H9 (cell line): Measurements from ENCODE around the gene GBP5. TPM values are rescaled to one million over a fixed set of nuclear protein-coding genes. Genes with fewer than 3 reads are reported as not detected.

ENCODE experiments used
- DNase-seq: peaks from one replicate; pipeline ENCODE4 v3.0.0-alpha.2; 2017
- H2AFZ ChIP-seq: one replicate; pipeline ENCODE4 v1.6.1; 2013; ENCODE audit warnings: mild to moderate bottlenecking, low read length, control low read depth, moderate library complexity
- H2AK5ac ChIP-seq: 2 replicates; pipeline ENCODE4 v1.6.1; 2013; ENCODE audit warnings: low read length, control low read depth, mixed read lengths; ENCODE audit not compliant: insufficient read length
- H2BK120ac ChIP-seq: one replicate; pipeline ENCODE4 v1.6.1; 2013; ENCODE audit warnings: low read depth, mild to moderate bottlenecking, low read length, control low read depth, inconsistent platforms; ENCODE audit not compliant: poor library complexity, severe bottlenecking
- H2BK12ac ChIP-seq: 2 replicates; pipeline ENCODE4 v1.6.1; 2013; ENCODE audit warnings: low read length, control low read depth, mixed read lengths, low read depth; ENCODE audit not compliant: insufficient read length
- H2BK15ac ChIP-seq: 2 replicates; pipeline ENCODE4 v1.6.1; 2013; ENCODE audit warnings: low read depth, low read length, control low read depth
- H2BK20ac ChIP-seq: one replicate; pipeline ENCODE4 v1.6.1; 2013; ENCODE audit warnings: low read depth, mild to moderate bottlenecking, low read length, control low read depth, inconsistent platforms; ENCODE audit not compliant: poor library complexity, severe bottlenecking
- H2BK5ac ChIP-seq: 2 replicates; pipeline ENCODE4 v1.6.1; 2013; ENCODE audit warnings: low read length, control low read depth, mixed read lengths; ENCODE audit not compliant: insufficient read length
- H3K14ac ChIP-seq: 2 replicates; pipeline ENCODE4 v1.6.1; 2013; ENCODE audit warnings: low read length, control low read depth; ENCODE audit not compliant: insufficient read depth
- H3K18ac ChIP-seq: 2 replicates; pipeline ENCODE4 v1.6.1; 2013; ENCODE audit warnings: low read depth, mild to moderate bottlenecking, mixed read lengths, low read length, control low read depth; ENCODE audit not compliant: insufficient read length
- H3K23ac ChIP-seq: 2 replicates; pipeline ENCODE4 v1.6.1; 2013; ENCODE audit warnings: low read length, control low read depth, mixed read lengths, low read depth; ENCODE audit not compliant: insufficient read length
- H3K23me2 ChIP-seq: 2 replicates; pipeline ENCODE4 v1.6.1; 2013; ENCODE audit warnings: low read depth, mild to moderate bottlenecking, mixed read lengths, low read length, control low read depth; ENCODE audit not compliant: insufficient read length, poor library complexity, severe bottlenecking
- H3K27ac ChIP-seq: 2 replicates; pipeline ENCODE4 v1.5.1; 2013; ENCODE audit warnings: low read length, control low read depth, mixed read lengths, low read depth; ENCODE audit not compliant: insufficient read length
- H3K27me3 ChIP-seq: 2 replicates; pipeline ENCODE4 v1.6.1; 2013; ENCODE audit warnings: low read length, control low read depth, inconsistent platforms; ENCODE audit not compliant: insufficient read depth
- H3K4ac ChIP-seq: 2 replicates; pipeline ENCODE4 v1.6.1; 2013; ENCODE audit warnings: low read depth, mild to moderate bottlenecking, control low read depth, inconsistent platforms, low read length, moderate library complexity
- H3K4me1 ChIP-seq: 2 replicates; pipeline ENCODE4 v1.6.1; 2013; ENCODE audit warnings: low read length, control low read depth, inconsistent platforms; ENCODE audit not compliant: insufficient read depth
- H3K4me2 ChIP-seq: 2 replicates; pipeline ENCODE4 v1.6.1; 2013; ENCODE audit warnings: low read length, control low read depth, mixed read lengths; ENCODE audit not compliant: insufficient read length, insufficient read depth
- H3K56ac ChIP-seq: 2 replicates; pipeline ENCODE4 v1.6.1; 2013; ENCODE audit warnings: low read depth, mild to moderate bottlenecking, mixed read lengths, low read length, control low read depth; ENCODE audit not compliant: insufficient read length
- H3K79me1 ChIP-seq: 2 replicates; pipeline ENCODE4 v1.6.1; 2013; ENCODE audit warnings: low read depth, mild to moderate bottlenecking, moderate library complexity, low read length, control low read depth, inconsistent platforms; ENCODE audit not compliant: insufficient read depth, poor library complexity, severe bottlenecking
- H3K79me2 ChIP-seq: 2 replicates; pipeline ENCODE4 v1.6.1; 2013; ENCODE audit warnings: low read length, control low read depth, inconsistent platforms; ENCODE audit not compliant: insufficient read depth
- H3K9ac ChIP-seq: 2 replicates; pipeline ENCODE4 v1.6.1; 2013; ENCODE audit warnings: low read length, control low read depth, mixed read lengths; ENCODE audit not compliant: insufficient read length; ENCODE audit errors: extremely low read depth
- H3K9me3 ChIP-seq: one replicate; pipeline ENCODE4 v1.6.1; 2013; ENCODE audit warnings: low read depth, low read length, inconsistent platforms; ENCODE audit not compliant: control insufficient read depth
- H3T11ph ChIP-seq: one replicate; pipeline ENCODE4 v1.6.1; 2013; ENCODE audit warnings: mild to moderate bottlenecking, low read length, control low read depth, inconsistent platforms
- H4K20me1 ChIP-seq: one replicate; pipeline ENCODE4 v1.6.1; 2013; ENCODE audit not compliant: control insufficient read depth, insufficient read length, insufficient read depth
- H4K5ac ChIP-seq: 2 replicates; pipeline ENCODE4 v1.6.1; 2013; ENCODE audit warnings: low read depth, mild to moderate bottlenecking, mixed read lengths, low read length, control low read depth; ENCODE audit not compliant: insufficient read length
- H4K8ac ChIP-seq: replicated peaks from 2 replicates; pipeline ENCODE4 v1.6.1; 2013; ENCODE audit warnings: low read length, control low read depth, mixed read lengths, low read depth; ENCODE audit not compliant: insufficient read length
- H4K91ac ChIP-seq: 2 replicates; pipeline ENCODE4 v1.6.1; 2013; ENCODE audit warnings: low read depth, mild to moderate bottlenecking, moderate library complexity, mixed read lengths, low read length, control low read depth; ENCODE audit not compliant: insufficient read length
- H3K27ac Mint-ChIP-seq, 3 experiments: 2 replicates in 2 of 3; 3 replicates in 1 of 3; pipeline ENCODE4 v1.8.0; 2020 to 2021; ENCODE audit warnings: mixed read lengths in 3 of 3, mild to moderate bottlenecking in 1 of 3, moderate library complexity in 1 of 3
- H3K27me3 Mint-ChIP-seq: 2 replicates; pipeline ENCODE4 v1.8.0; 2021; ENCODE audit warnings: low read depth, mild to moderate bottlenecking, moderate library complexity, mixed read lengths
- H3K36me3 Mint-ChIP-seq, 3 experiments: 2 replicates in 2 of 3; 3 replicates in 1 of 3; pipeline ENCODE4 v1.8.0; 2020 to 2021; ENCODE audit warnings: low read depth in 3 of 3, mixed read lengths in 3 of 3; ENCODE audit not compliant: insufficient read depth in 1 of 3
- H3K4me1 Mint-ChIP-seq, 2 experiments: 2 replicates each; pipeline ENCODE4 v1.8.0; 2020; ENCODE audit warnings: mixed read lengths in 2 of 2
- H3K4me3 Mint-ChIP-seq, 2 experiments: 2 replicates in 1 of 2; 3 replicates in 1 of 2; pipeline ENCODE4 v1.8.0; 2020 to 2021; ENCODE audit warnings: mild to moderate bottlenecking in 2 of 2, mixed read lengths in 2 of 2, moderate library complexity in 1 of 2
- H3K9me3 Mint-ChIP-seq, 2 experiments: 2 replicates in 1 of 2; 3 replicates in 1 of 2; pipeline ENCODE4 v1.8.0; 2020; ENCODE audit warnings: mild to moderate bottlenecking in 2 of 2, mixed read lengths in 2 of 2, moderate library complexity in 1 of 2
- WGBS: extraction: QIAGEN DNeasy Blood & Tissue Kit; methylation state at CpG from one replicate; pipeline ENCODE4 v1.1.7; 2013; ENCODE audit warnings: missing lambda C conversion rate, low lambda C conversion rate, mixed read lengths; ENCODE audit not compliant: insufficient read length; ENCODE audit errors: extremely low coverage; 5-methylcytosine and 5-hydroxymethylcytosine counted together
- total RNA-seq: library from RNA; stranded (reverse); gene quantifications from 2 replicates; pipeline ENCODE4 v1.2.1, GENCODE V29; 2021
- TF ChIP-seq, protein P1 (sequence below): fragments of 200-600 bp; sonication (generic); conservative IDR thresholded peaks from 3 replicates; pipeline ENCODE4 v1.8.0; 2021; ENCODE audit warnings: antibody characterized with exemption, mild to moderate bottlenecking

The GBP5 gene
- total RNA-seq, 1 experiment from 2014 or later, result not detected

DNA sequence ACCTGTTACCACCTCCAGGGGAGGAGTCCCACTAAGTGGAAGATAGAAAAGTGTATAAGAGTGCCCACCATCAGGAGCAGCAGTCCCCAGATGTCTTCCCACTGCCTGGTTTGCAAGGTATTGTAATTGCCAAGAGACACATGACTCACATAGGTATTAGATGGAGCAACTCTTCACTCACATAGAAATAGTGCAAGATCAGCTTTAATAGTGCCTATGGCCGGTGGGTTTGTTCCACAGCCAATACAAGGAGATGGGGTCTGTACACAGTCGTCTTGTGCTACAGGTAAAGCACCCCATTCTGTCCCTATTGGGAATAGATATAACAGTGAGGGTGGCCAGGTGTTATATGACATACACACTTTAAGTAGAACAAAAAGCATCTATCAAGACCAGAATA is 18.6 kb upstream of the GBP5 start:
- Histone ChIP-seq H3K4me2 (no peak overlapping the region), H3K14ac (no peak overlapping the region), H3K4ac (no peak overlapping the region), H3T11ph (no peak overlapping the region), H4K91ac (no peak overlapping the region), H4K8ac (no peak overlapping the region), H2BK120ac (no peak overlapping the region), H3K27ac (no peak overlapping the region), H3K27me3 (no peaks in the 10 kb centered on the region), H2BK5ac (no peak overlapping the region), H2AK5ac (no peak overlapping the region), H3K9me3 (no peaks in the 10 kb centered on the region), H3K79me2 (no peaks in the 10 kb centered on the region), H2BK12ac (no peak overlapping the region), H3K9ac (no peak overlapping the region), H3K4me1 (no peaks in the 10 kb centered on the region), H2AFZ (no peak overlapping the region), H3K56ac (no peak overlapping the region), H4K5ac (no peak overlapping the region), H3K79me1 (no peaks in the 10 kb centered on the region), H3K18ac (no peak overlapping the region), H3K23me2 (no peaks in the 10 kb centered on the region), H3K23ac (no peak overlapping the region), H4K20me1 (no peaks in the 10 kb centered on the region), H2BK20ac (no peak overlapping the region), H2BK15ac (no peak overlapping the region)
- H3K27me3 Mint-ChIP-seq, result no peaks in the 10 kb centered on the region
- no peaks in the 10 kb centered on the region for H3K4me1 Mint-ChIP-seq
- no peaks in the 10 kb centered on the region; a peak in 3 of 7 replicates for H3K36me3 Mint-ChIP-seq
- peaks cover 6 to 11% of the 10 kb centered on the region in 2 experiments for H3K9me3 Mint-ChIP-seq
- no CpG with 5 or more reads among the region's 2 CpGs for WGBS
- H3K4me3 Mint-ChIP-seq, result no peak overlapping the region
- no peak for DNase-seq
- H3K27ac Mint-ChIP-seq, result no peak overlapping the region
- TF ChIP-seq, protein P1, sequence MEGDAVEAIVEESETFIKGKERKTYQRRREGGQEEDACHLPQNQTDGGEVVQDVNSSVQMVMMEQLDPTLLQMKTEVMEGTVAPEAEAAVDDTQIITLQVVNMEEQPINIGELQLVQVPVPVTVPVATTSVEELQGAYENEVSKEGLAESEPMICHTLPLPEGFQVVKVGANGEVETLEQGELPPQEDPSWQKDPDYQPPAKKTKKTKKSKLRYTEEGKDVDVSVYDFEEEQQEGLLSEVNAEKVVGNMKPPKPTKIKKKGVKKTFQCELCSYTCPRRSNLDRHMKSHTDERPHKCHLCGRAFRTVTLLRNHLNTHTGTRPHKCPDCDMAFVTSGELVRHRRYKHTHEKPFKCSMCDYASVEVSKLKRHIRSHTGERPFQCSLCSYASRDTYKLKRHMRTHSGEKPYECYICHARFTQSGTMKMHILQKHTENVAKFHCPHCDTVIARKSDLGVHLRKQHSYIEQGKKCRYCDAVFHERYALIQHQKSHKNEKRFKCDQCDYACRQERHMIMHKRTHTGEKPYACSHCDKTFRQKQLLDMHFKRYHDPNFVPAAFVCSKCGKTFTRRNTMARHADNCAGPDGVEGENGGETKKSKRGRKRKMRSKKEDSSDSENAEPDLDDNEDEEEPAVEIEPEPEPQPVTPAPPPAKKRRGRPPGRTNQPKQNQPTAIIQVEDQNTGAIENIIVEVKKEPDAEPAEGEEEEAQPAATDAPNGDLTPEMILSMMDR, result no peak
